Skeletal muscle tissue (tissue), 4 donors: ENCODE data around the gene FKBP9. TPM values are rescaled to one million over a fixed set of nuclear protein-coding genes. Genes with fewer than 3 reads are reported as not detected.
"Not testable (repeated sequence)": the region's sequence is repeated elsewhere in the genome, so short reads cannot be mapped to it uniquely, and the experiment has no call there.

Source experiments
- H3K27ac ChIP-seq: one replicate; pipeline ENCODE4 v1.7.0; 2013; ENCODE audit warnings: mild to moderate bottlenecking, low read depth, low read length, inconsistent platforms
- H3K27me3 ChIP-seq, 3 donors: one replicate each; pipeline ENCODE4 v1.7.0; 2013; ENCODE audit warnings: low read length in 3 of 3; ENCODE audit not compliant: control insufficient read depth in 3 of 3, insufficient read depth in 3 of 3
- H3K36me3 ChIP-seq, 3 donors: one replicate each; pipeline ENCODE4 v1.7.0; 2013; ENCODE audit warnings: low read length in 3 of 3; ENCODE audit not compliant: control insufficient read depth in 3 of 3, insufficient read depth in 3 of 3
- H3K4me1 ChIP-seq, 3 donors: one replicate each; pipeline ENCODE4 v1.7.0; 2013; ENCODE audit warnings: low read length in 3 of 3, mild to moderate bottlenecking in 3 of 3; ENCODE audit not compliant: control insufficient read depth in 3 of 3, insufficient read depth in 3 of 3
- H3K4me3 ChIP-seq, 3 donors: one replicate each; pipeline ENCODE4 v1.7.0; 2013; ENCODE audit warnings: low read length in 3 of 3
- H3K9ac ChIP-seq, 3 donors: one replicate each; pipeline ENCODE4 v1.7.0; 2013; ENCODE audit warnings: low read length in 3 of 3, mild to moderate bottlenecking in 3 of 3, moderate library complexity in 2 of 3, low read depth in 1 of 3
- H3K9me3 ChIP-seq, 3 donors: one replicate each; pipeline ENCODE4 v1.7.0; 2013; ENCODE audit warnings: low read length in 3 of 3; ENCODE audit not compliant: control insufficient read depth in 3 of 3
- total RNA-seq: library from RNA; depleted of rRNA; stranded (reverse); fragments of >200 nt; gene quantifications from one replicate; pipeline ENCODE4 v1.2.3, GENCODE V29; 2014
- donor health status: Osteomylitis.

The FKBP9 gene, protein sequence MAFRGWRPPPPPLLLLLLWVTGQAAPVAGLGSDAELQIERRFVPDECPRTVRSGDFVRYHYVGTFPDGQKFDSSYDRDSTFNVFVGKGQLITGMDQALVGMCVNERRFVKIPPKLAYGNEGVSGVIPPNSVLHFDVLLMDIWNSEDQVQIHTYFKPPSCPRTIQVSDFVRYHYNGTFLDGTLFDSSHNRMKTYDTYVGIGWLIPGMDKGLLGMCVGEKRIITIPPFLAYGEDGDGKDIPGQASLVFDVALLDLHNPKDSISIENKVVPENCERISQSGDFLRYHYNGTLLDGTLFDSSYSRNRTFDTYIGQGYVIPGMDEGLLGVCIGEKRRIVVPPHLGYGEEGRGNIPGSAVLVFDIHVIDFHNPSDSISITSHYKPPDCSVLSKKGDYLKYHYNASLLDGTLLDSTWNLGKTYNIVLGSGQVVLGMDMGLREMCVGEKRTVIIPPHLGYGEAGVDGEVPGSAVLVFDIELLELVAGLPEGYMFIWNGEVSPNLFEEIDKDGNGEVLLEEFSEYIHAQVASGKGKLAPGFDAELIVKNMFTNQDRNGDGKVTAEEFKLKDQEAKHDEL
- total RNA-seq: 176 TPM

DNA sequence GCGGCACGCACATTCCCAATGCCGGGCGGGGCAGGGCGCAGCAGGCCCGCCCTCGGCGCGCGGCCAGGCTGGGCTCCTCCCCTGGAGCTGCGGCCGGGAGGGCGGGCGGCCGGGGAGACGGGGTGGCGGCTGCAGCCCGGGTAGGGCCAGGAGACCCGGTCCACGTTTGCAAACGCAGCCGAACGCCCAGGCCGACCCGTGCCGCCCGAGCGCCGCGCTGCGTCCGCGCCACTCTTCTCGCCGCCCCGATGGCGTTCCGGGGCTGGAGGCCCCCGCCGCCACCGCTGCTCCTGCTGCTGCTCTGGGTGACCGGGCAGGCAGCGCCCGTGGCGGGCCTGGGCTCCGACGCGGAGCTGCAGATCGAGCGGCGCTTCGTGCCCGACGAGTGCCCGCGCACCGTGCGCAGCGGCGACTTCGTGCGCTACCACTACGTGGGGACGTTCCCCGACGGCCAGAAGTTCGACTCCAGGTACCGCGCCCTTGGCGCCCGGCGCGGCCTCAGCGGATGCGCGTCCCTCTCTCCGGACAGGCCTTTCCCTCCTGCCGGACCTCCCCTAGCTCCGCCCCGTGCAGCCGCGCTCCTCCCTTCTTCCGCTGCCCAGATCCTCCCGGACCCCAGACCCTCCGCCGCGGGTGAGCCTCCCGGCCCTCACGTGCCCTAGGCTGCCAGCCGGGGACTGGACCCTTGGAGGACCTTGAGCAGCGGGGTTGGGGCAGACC is at the start of gene FKBP9:
Gene FKBP9 (plus strand): TSS at position 115 of the 720 bp plus-strand sequence. CDS start 134 bp downstream, at position 249.
- Histone ChIP-seq H3K4me1 (peaks cover 11 to 15% (median 11%) of the 10 kb centered on the region in 3 donors), H3K9me3 (no peaks in the 10 kb centered on the region), H3K27me3 (no peaks in the 10 kb centered on the region), H3K27ac (peak within 1 kb of the TSS; percentile 56), H3K36me3 (no peaks in the 10 kb centered on the region), H3K4me3 (peak within 1 kb of the TSS; percentile 84 to 97 (median 94)), H3K9ac (peak within 1 kb of the TSS; percentile 78 to 95 (median 85))

DNA sequence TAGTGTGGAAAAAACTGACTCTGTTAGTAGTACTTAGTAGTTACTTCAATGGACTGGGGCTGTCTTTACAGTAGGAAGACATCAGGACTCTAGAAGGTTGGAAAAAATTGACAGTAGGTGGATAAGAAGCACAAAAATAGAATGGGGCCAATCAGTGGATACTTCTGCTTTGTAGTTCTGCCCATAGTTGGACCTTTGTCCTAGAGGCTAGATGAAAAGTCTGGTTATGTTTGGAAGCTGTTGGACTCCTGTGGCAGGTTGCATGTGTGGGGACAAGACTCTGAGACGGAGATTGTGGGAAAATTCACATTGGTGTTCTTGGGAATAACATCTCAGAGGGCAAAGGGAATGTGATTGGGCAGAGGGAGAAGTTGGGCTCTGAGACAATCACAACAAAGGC is 47.0 kb upstream of the FKBP9 start:
- H3K27me3 ChIP-seq: no peaks in the 10 kb centered on the region
- no peaks in the 10 kb centered on the region for H3K9me3 ChIP-seq
- H3K36me3 ChIP-seq: peaks cover 4 to 12% (median 4%) of the 10 kb centered on the region in 3 donors
- no peak overlapping the region for H3K27ac ChIP-seq
- peaks cover 0 to 3% (median 3%) of the 10 kb centered on the region in 3 donors for H3K4me1 ChIP-seq
- H3K4me3 ChIP-seq: no peak overlapping the region
- no peak overlapping the region for H3K9ac ChIP-seq

DNA sequence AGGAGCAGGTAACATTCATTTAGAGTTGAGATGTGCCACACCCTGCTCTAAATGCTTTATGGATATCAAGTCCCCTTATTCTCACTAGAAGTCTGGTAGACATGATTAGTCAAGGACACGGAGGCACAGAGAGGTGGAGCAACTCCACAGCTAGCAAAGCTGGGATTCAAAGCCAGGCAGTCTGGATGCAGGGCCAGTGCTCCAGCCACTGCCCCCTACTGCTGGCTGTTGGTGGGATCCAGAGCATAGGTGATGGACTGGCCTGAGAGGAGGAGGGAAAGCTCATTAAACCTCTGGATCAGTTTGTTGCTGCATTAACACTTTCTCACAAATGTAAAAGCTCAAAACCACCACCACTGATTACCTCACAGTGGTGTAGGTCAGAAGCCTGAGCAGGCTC is 43.1 kb upstream of the FKBP9 start:
- Histone ChIP-seq H3K27me3 (no peaks in the 10 kb centered on the region), H3K36me3 (peaks cover 20 to 30% (median 20%) of the 10 kb centered on the region in 3 donors), H3K27ac (no peak overlapping the region), H3K4me1 (no peaks in the 10 kb centered on the region), H3K9me3 (no peaks in the 10 kb centered on the region), H3K9ac (no peak overlapping the region), H3K4me3 (no peak overlapping the region)

DNA sequence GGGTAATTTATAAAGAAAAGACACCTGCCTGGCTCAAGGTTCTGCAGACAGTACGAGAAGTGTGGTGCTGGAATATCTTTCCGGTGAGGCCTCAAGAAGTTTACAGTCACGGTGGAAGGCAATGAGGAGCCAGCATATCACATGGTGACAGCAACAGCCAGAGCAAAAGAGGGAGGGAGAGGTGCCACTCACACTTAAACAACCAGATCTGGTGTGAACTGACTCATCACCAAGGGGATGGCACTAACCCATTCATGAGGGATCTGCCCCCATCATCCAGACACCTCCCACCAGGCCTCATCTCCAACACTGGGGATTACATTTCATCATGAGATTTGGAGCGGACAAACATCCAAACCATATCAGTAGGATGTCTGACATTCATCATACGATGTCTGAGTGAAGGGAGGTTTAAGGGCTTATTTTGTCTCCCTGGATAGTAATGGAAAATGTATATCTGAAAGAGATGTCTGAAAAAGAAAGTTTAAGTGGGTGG is 42.2 kb upstream of the FKBP9 start:
- Histone ChIP-seq H3K27ac (no peak overlapping the region), H3K4me3 (no peak overlapping the region), H3K4me1 (no peaks in the 10 kb centered on the region), H3K36me3 (peaks cover 20 to 31% (median 20%) of the 10 kb centered on the region in 3 donors), H3K9me3 (no peaks in the 10 kb centered on the region), H3K27me3 (no peaks in the 10 kb centered on the region), H3K9ac (no peak overlapping the region)

DNA sequence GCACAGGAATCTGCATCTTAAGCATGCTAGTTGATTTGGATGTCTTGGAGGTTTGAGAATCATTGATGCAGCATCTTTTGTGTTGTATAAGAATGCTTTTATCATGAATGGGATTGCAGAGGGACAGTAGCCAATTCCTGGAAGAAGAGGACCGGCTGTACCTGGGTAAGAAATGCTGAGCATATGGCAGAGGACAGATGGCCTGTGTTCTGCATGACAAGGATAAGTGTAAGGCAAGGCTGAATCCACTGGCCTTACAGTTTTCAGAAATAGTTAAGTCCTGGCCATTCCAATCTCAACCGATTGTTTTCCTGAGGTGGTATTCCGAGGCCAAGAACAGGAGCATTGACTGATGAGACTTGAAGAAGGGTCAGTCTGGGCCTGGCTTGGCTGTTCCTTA is 41.2 kb upstream of the FKBP9 start:
- Histone ChIP-seq H3K9me3 (no peaks in the 10 kb centered on the region), H3K4me1 (no peaks in the 10 kb centered on the region), H3K27ac (no peak overlapping the region), H3K9ac (no peak overlapping the region), H3K4me3 (no peak overlapping the region), H3K27me3 (no peaks in the 10 kb centered on the region), H3K36me3 (peaks cover 24 to 35% (median 24%) of the 10 kb centered on the region in 3 donors)

DNA sequence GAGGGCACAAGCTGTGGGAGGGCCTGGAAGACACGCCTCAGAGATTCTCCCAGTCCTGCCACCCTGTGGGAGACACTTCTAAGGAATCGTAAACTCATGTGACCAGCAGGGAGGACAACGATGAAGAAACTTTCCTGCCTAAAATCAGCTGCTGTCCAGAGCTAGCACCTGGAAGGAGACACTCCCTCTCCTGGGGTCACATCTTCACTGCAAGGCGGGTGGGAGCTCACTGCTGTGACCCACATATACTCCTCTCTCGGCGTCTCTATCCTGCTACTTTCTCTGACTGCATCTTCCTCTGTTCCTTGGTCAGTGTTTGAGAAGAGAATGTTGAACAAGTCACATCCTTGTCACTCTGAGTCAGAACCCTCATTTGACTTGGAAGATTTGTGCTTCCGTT is 40.2 kb upstream of the FKBP9 start:
- H3K27ac ChIP-seq, H3K4me3 ChIP-seq, H3K9ac ChIP-seq, H3K27me3 ChIP-seq, H3K4me1 ChIP-seq, H3K9me3 ChIP-seq: not testable (repeated sequence)
- peaks cover 24 to 35% (median 24%) of the 10 kb centered on the region in 3 donors for H3K36me3 ChIP-seq

DNA sequence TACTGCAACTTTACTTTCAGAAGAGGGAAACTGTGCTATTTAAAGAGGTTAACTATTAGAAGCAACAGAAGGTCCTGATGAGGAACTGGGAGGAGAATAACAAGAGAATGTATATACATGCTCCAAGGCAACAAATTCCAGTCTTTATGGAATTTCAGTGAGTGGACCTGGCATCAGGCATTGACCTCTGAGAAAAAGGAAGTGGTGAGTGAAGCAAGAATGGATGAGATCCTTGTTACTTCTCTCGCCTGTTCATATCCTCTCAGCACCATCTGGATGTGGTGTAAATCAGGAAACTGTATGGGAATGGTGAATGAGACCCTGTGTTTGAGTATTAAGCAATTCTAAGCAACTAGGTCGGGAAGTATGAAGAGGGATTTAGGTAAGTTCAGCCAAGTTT is 35.3 kb upstream of the FKBP9 start:
- H3K27me3 ChIP-seq: no peaks in the 10 kb centered on the region
- no peak overlapping the region for H3K9ac ChIP-seq
- no peak overlapping the region for H3K4me3 ChIP-seq
- peaks cover 11 to 16% (median 16%) of the 10 kb centered on the region in 3 donors for H3K36me3 ChIP-seq
- H3K4me1 ChIP-seq: no peaks in the 10 kb centered on the region
- no peaks in the 10 kb centered on the region for H3K9me3 ChIP-seq
- H3K27ac ChIP-seq: no peak overlapping the region

DNA sequence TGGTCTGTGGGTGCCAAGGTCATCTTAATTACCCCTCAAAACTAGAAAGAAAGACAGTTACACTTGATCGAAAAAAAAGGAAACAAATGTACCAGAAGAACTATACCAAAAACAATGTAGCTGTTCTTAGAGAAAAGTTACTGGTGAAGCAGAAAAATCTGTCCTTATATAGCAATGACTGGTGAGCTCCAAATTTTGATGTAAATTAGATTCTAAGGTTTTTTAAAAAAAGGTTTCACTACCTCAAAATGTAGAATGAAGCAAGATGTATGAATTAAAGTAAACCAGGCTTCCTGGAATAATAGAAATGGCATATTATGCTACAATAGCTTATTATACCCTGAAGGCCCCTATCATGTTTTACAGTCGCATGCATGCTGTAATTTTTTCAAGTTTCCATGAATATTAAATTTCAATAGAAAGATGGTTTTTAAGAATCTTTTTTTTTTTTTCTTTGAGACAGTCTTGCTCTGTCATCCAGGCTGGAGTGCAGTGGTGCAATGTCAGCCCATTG is 28.4 kb upstream of the FKBP9 start:
- H3K27ac ChIP-seq: no peak overlapping the region
- no peak overlapping the region for H3K4me3 ChIP-seq
- no peak overlapping the region for H3K9ac ChIP-seq
- H3K36me3 ChIP-seq: peaks cover 14 to 36% (median 29%) of the 10 kb centered on the region in 3 donors
- H3K27me3 ChIP-seq: no peaks in the 10 kb centered on the region
- H3K4me1 ChIP-seq: no peaks in the 10 kb centered on the region
- no peaks in the 10 kb centered on the region for H3K9me3 ChIP-seq

DNA sequence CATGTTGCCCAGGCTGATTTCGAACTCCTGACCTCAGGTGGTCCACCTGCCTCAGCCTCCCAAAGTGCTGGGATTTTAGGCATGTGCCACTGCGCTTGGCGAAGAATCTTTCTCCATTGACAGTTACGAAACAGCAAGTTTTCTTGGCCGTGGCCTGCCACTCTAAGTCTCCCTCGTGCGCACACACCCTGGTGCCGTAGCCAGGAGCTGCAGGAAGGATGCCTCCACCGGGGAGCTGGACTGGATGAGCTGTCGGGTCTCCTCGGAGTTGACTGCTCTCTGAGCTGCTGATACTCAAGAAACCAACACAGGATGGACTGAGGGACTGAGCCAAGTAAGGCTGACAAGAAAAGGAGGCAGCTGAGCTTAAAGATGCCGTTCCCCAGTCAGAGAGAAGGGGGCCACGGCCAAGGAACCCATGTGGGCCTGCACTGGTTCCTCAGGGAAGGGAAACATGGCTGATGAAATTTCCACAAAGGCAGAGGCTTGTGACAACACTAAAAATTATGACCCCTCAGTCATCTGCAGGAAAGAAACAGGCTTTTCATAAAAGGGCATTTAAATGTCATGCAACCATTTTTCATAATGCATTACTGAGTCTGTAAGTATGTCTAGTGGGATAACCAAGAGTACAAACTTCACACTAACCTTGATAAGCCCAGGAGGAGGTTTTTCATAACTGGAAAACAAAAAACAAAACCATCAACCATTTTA is 27.7 kb upstream of the FKBP9 start:
- no peak overlapping the region for H3K9ac ChIP-seq
- H3K27ac ChIP-seq: no peak overlapping the region
- H3K36me3 ChIP-seq: peaks cover 14 to 36% (median 26%) of the 10 kb centered on the region in 3 donors

More for the DNA sequence above, 27.7 kb upstream of the FKBP9 start:
- Histone ChIP-seq H3K4me3 (no peak overlapping the region), H3K4me1 (no peaks in the 10 kb centered on the region), H3K9me3 (no peaks in the 10 kb centered on the region), H3K27me3 (no peaks in the 10 kb centered on the region)
